Stimulated activated CD4-positive, alpha-beta T cell treated with anti-CD3 and anti-CD28 coated beads, Interleukin-4, amount 100 ng/mL, for 1 hour (primary cell): ENCODE results near the gene CCDC196.
"Not testable (repeated sequence)": the region's sequence is repeated elsewhere in the genome, so short reads cannot be mapped to it uniquely, and the experiment has no call there.

Experiments
- DNase-seq: peaks from one replicate; pipeline ENCODE4 v3.0.0-alpha.2; 2020

The CCDC196 gene

GRCh38 chr14:66496188-66496807 lies 10.1 kb downstream of the CCDC196 start:
- DNase-seq, result no peak

DNA sequence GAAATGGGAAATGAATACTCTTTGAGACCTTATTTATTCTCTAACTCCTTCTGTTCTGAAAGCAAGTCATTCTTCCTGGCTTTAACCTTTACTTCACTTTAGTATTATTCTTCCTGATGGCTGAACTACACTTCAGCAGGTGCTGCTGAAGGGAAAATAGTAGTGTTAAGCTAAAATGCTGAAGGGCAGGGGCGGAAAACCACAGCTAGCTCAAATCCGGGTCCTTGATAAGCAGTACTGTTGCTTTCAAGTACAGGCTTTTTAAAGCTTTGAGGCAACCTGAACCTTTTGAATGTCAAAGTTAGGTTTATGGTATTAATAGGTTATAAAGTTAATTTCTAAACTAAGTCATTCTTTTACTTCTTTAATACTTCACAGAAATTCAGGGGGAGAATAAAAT lies 10.7 kb downstream of the CCDC196 start:
- DNase-seq, result no peak

- no peak for DNase-seq
Measured at GRCh38 chr14:66498311-66498710, 12.1 kb downstream of the CCDC196 start.

DNA sequence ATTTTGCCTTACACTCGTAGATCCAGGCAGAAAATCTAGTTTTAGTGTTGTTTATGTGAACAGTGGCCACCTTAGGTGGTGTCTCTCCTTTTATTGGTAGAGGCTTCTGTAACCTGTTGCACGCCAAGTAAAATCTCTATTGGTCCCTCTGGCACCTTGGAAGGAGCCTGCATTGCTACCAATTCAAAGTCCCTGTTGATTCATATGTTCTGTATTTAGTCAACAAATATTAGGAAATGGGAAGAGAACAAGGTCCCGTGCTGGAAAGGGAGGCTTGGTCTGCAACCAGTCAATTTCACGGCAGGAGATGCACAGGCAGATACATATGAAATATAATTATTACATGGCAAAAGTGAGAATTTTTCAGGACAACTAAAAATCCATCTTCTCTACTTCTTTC lies 15.4 kb downstream of the CCDC196 start:
- DNase-seq, result no peak

GRCh38 chr14:66502836-66503235 lies 16.7 kb downstream of the CCDC196 start:
- not testable (repeated sequence) for DNase-seq

GRCh38 chr14:66503532-66503931 lies 17.4 kb downstream of the CCDC196 start:
- no peak for DNase-seq

DNA sequence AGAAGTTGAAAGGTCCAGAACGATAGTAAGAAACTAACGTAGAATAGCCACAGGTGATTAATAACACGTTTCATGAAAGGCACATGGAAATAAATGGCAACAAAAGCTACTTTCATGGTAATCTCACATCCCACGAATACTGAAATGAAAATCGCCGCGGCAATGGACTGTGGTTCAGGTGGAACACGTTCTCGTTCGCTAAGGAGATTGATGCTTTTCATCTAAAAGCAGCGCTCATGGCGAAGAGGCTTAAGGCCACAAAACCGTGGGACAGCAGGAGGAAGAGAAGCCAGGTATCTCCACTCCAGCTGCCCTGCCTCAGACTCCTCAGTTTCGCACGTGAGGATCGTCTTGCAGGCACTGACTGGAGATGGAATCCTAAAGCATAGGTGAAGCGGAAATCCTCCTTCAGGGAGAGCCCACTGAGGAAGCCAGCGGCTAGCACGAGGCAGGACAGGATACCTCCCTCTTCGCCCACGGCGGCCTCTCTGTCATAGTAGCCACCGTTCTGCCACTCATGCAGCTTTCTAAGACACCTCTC lies 21.1 kb downstream of the CCDC196 start:
- DNase-seq, result no peak

DNA sequence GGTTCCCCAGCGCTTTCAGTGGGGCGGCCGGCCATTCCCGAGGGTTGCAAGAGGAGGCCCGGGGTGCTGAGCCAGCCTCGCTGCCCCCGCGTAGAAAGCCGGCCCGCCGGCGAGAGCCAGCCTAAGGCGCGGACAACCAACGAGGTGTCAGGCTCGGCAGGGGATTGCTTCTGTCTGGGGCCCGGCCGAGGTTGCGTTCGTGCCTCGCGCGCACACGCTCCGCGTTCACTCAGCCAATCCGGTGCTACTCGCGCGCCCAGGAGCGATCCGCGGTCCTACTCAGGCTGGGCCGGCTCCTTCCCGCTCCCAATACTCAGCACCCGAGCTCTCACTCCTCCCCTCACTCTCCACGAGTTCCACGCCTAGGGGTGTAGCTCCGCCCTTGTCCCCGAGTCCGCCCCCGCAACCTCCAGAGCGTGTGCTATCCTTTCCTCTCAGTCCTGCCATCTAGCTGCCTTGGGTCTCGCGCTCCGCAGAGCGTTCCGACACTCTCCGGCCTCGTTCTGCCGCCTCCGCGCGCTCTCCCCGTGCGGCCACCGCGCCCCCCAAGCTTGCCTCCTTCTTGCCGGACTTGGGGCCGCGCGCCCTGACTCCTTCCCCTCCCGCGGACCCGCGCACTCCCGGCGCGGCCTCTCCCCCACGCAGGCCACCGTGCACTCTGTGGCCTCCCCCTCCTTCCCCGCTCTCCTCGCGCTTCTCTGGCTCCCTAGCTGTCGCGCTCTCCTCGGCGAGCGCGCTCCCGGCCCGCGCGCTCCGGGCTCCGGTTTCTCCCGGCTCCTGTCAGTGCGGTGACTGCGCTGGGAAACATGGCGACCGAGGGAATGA lies 21.8 kb downstream of the CCDC196 start, which contains the start of gene GPHN:
Gene GPHN, plus strand, starts transcription at position 426 of the 825 bp plus-strand sequence.
- DNase-seq, result peak; percentile 89

GRCh38 chr14:66508547-66508845 lies 22.3 kb downstream of the CCDC196 start:
- DNase-seq, result no peak

DNA sequence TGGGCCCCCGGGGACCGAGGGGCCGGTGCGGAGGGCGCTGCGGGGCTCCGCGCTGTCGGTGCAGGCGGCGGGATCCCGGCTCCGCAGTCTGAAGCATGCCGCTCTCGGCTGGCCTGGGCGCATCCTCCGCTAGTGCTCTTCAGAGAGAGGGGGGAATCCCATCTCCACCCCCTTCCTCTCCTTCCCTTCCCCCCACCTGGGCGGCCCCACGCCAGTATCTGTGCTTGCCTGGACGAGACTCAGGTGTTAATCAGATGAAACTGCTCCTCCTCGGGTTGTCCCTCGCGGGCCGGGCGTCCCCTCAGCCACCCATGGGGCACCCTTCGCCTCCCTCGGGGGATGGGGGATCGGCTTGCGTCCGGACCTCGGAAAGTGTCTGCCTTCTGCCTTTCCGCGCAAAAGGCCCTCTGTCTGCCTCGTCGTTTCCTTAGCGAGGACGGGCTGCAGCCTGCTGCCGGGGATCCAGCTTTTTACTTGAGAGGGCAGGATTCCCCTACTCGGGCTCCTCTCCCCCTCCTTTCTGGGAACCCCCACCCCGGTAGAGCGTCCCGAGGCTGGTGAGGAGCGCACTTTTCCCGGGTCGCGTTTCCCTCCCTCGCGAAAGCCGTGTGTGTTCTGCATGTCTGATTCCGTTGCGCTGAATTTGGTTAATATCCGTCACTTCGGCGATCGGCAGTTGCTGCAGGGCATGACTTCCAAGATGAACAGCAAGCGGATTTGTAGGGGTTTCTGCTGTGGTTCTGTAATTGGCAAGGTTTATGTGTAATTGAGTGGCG lies 22.9 kb downstream of the CCDC196 start:
- peak; percentile 57 for DNase-seq

DNA sequence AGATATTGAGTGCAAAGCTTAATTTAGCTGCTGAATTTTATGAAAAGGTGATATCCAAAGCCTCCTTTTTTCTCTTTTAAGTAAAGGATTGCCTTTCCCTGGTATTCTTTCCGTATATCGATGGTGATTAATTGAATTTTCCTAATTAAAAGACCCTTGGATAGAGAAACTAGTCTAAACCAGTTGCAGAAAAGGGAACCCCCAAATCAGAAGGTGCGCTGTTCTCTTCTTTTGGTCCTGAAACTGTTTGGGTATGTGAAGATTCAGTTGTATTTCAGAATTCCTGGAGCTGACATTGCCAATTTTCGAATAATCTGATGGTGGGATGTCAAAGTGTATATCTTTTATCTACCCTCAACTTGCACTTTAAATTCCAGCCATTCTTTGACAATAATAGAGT lies 23.7 kb downstream of the CCDC196 start:
- DNase-seq, result no peak

GRCh38 chr14:66511849-66512248 lies 25.7 kb downstream of the CCDC196 start:
- no peak for DNase-seq

- DNase-seq, result no peak
Measured at GRCh38 chr14:66514213-66514612, 28.0 kb downstream of the CCDC196 start.

GRCh38 chr14:66530526-66530925 lies 44.4 kb downstream of the CCDC196 start:
- DNase-seq, result no peak

DNA sequence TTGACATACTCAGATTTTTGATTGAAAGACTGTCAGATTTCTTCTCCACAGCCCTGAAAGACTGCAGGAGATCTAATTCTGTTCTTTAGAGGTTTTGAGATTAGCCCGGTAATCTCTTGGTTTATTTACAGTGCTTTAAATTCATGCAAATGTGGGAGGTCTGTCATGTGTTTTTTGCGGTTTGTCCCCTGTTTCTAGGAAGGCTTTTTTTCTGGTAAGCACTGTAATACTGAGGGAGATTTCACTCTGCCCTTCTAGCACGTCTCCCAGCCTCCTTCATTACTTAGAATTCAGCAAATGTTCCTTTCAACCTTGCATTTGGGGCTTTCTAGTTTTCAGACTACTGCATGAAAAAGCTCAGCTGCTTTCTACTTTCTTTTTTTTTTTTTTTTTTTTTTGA lies 52.9 kb downstream of the CCDC196 start:
- DNase-seq, result no peak

GRCh38 chr14:66540038-66540437 lies 53.9 kb downstream of the CCDC196 start:
- DNase-seq, result no peak

DNA sequence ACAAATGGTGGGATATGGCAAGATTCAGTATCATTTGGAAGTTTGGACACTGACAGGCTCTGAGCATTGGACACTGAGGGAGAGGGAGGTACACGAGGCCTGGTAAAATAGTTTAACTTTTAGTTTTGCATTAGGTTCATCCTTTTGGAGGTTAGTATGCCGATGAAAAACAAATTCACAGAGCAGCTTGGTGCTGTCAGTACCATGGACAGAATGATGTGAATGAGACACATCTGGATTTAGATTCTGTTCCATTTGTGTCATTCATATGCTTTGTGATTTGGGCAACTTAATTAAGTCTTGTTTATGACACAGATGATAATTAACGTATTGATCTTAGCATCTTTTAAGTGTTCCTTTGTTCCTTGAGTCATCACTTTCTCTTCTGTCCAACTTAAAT lies 55.5 kb downstream of the CCDC196 start:
- DNase-seq, result no peak

DNA sequence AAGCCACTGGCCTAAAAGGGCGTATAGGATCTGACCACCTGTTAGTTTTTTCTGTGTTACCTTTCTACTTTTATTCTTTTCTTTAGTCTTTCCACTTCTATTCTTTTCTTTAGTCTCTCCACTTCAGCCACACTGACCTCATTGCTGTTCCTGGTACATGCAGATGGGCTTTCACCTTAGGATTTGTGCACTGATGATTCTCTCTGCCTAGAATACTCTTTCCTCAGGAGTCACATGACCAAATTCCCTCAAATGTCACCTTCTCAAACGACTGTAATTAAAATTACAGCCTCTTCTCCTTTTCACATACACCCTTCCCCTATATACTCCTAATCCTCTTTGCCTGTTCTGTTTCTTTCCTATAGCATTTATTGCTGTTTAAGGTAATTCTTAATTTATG lies 57.8 kb downstream of the CCDC196 start:
- no peak for DNase-seq

DNA sequence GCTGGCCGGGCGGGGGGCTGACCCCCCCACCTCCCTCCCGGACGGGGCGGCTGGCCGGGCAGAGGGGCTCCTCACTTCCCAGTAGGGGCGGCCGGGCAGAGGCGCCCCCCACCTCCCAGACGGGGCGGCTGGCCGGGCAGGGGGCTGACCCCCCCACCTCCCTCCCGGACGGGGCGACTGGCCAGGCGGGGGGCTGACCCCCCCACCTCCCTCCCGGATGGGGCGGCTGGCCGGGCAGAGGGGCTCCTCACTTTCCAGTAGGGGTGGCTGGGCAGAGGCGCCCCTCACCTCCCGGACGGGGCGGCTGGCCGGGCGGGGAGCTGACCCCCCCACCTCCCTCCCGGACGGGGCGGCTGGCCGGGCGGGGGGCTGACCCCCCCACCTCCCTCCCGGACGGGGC lies 59.0 kb downstream of the CCDC196 start:
- not testable (repeated sequence) for DNase-seq

GRCh38 chr14:66545751-66546150 lies 59.6 kb downstream of the CCDC196 start:
- not testable (repeated sequence) for DNase-seq
